K562 (cell line): ENCODE data around the gene TMEM127. TPM values are rescaled to one million over a fixed set of nuclear protein-coding genes. Genes with fewer than 3 reads are reported as not detected.

Experiments used
- MGA ChIP-seq: fragments of 450-650 bp; IDR thresholded peaks from 2 replicates; pipeline ENCODE4 v1.6.1; 2016; ENCODE audit warnings: mild to moderate bottlenecking, moderate library complexity
- USF2 ChIP-seq: sonication (generic); formaldehyde crosslinking; IDR thresholded peaks from 2 replicates; pipeline ENCODE4 v1.5.0; 2020; ENCODE audit warnings: missing genetic modification reagents
- polyA plus RNA-seq, 8 experiments: library from polyadenylated mRNA; depleted of rRNA in 4 of 8; stranded (reverse) in 5 of 8; unstranded in 3 of 8; fragments of >200 nt; fragmentation: Nextera tagmentation in 2 of 8; fragmentation: Illumina TruSeq in 1 of 8; extraction: Ambion mirVana in 2 of 8; extraction: Trizol in 1 of 8; gene quantifications; 2 replicates each; pipeline versions ENCODE4 v1.2.1 to v1.2.3, GENCODE V29; 2011 to 2014; ENCODE audit warnings: inconsistent platforms in 1 of 8, missing spikeins in 1 of 8
- total RNA-seq, 7 experiments: library from RNA; depleted of rRNA in 6 of 7; stranded (reverse); fragments of >200 nt in 6 of 7; fragmentation: Illumina TruSeq in 2 of 7; extraction: Trizol in 2 of 7; gene quantifications; 2 replicates each; pipeline versions ENCODE4 v1.2.1 to v1.2.3, GENCODE V29; 2011 to 2021; ENCODE audit warnings: low replicate concordance in 1 of 7

Gene TMEM127
- total and polyA plus RNA-seq, 9 of the 15 experiments (the other 6 are each of a cell fraction or from before 2014, with no cell fraction given): 1.7 to 20.0 (median 9.9) TPM

GRCh38 chr2:96213379-96213778 is 52.4 kb downstream of the TMEM127 start (continued):
- TF ChIP-seq MGA: peak; percentile 39; the same call in 1 of the 2 replicates
- TF ChIP-seq USF2: 0 out of 2 replicates have a peak, but pooled peaks have one; percentile 1
